Cardiac muscle cell (in vitro differentiated cells and primary cell): ENCODE measurements around the gene CORO6. TPM values are rescaled to one million over a fixed set of nuclear protein-coding genes. Genes with fewer than 3 reads are reported as not detected.

Source experiments
- DNase-seq, 2 donors: peaks; one replicate each; pipeline versions ENCODE4 v3.0.0 to v3.0.0-alpha.2; 2010 to 2017; ENCODE audit warnings: low read depth in 1 of 2, low spot score in 1 of 2
- H3K27ac ChIP-seq: fragments of 200-600 bp; sonication (generic); 2 replicates; pipeline ENCODE4 v1.5.1; 2016
- H3K27me3 ChIP-seq: fragments of 200-600 bp; sonication (generic); 2 replicates; pipeline ENCODE4 v1.6.0; 2016; ENCODE audit warnings: control low read depth
- H3K36me3 ChIP-seq: fragments of 200-600 bp; sonication (generic); 2 replicates; pipeline ENCODE4 v1.5.1; 2016; ENCODE audit warnings: control low read depth
- H3K4me1 ChIP-seq: fragments of 200-600 bp; sonication (generic); 2 replicates; pipeline ENCODE4 v1.8.1; 2017; ENCODE audit warnings: low read depth, mild to moderate bottlenecking, mixed run types
- H3K4me3 ChIP-seq: fragments of 200-600 bp; sonication (generic); 2 replicates; pipeline ENCODE4 v1.5.1; 2016; ENCODE audit warnings: mild to moderate bottlenecking
- H3K9me3 ChIP-seq: fragments of 200-600 bp; sonication (generic); 2 replicates; pipeline ENCODE4 v1.5.1; 2017; ENCODE audit warnings: low read depth, mild to moderate bottlenecking, control low read depth
- polyA plus RNA-seq: library from polyadenylated mRNA; unstranded; fragments of >200 nt; fragmentation: Nextera tagmentation; extraction: Ambion mirVana; gene quantifications from 2 replicates; pipeline ENCODE4 v1.2.1, GENCODE V29; 2016
- total RNA-seq: library from RNA; depleted of rRNA; stranded (reverse); fragments of >200 nt; gene quantifications from 2 replicates; pipeline ENCODE4 v1.2.3, GENCODE V29; 2016
- TF ChIP-seq, protein P1 (sequence below): IDR thresholded peaks from 2 replicates; pipeline ENCODE4 v1.5.1; 2012; ENCODE audit warnings: low read depth, mild to moderate bottlenecking, low read length

CORO6 gene
- total and polyA plus RNA-seq, 2 experiments from 2014 or later, result 163 to 243 TPM

- TF ChIP-seq, protein P1, sequence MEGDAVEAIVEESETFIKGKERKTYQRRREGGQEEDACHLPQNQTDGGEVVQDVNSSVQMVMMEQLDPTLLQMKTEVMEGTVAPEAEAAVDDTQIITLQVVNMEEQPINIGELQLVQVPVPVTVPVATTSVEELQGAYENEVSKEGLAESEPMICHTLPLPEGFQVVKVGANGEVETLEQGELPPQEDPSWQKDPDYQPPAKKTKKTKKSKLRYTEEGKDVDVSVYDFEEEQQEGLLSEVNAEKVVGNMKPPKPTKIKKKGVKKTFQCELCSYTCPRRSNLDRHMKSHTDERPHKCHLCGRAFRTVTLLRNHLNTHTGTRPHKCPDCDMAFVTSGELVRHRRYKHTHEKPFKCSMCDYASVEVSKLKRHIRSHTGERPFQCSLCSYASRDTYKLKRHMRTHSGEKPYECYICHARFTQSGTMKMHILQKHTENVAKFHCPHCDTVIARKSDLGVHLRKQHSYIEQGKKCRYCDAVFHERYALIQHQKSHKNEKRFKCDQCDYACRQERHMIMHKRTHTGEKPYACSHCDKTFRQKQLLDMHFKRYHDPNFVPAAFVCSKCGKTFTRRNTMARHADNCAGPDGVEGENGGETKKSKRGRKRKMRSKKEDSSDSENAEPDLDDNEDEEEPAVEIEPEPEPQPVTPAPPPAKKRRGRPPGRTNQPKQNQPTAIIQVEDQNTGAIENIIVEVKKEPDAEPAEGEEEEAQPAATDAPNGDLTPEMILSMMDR, result no peak
- no peaks in the 10 kb centered on the region for H3K9me3 ChIP-seq
- no peak overlapping the region for H3K27ac ChIP-seq
- no peak for DNase-seq
- no peaks in the 10 kb centered on the region for H3K36me3 ChIP-seq
- H3K4me1 ChIP-seq, result peaks cover 39% of the 10 kb centered on the region
- peaks cover 13% of the 10 kb centered on the region for H3K27me3 ChIP-seq
- no peak overlapping the region for H3K4me3 ChIP-seq
These were observed 6.2 kb downstream of the CORO6 start for GRCh38 chr17:29616300-29617048.

DNA sequence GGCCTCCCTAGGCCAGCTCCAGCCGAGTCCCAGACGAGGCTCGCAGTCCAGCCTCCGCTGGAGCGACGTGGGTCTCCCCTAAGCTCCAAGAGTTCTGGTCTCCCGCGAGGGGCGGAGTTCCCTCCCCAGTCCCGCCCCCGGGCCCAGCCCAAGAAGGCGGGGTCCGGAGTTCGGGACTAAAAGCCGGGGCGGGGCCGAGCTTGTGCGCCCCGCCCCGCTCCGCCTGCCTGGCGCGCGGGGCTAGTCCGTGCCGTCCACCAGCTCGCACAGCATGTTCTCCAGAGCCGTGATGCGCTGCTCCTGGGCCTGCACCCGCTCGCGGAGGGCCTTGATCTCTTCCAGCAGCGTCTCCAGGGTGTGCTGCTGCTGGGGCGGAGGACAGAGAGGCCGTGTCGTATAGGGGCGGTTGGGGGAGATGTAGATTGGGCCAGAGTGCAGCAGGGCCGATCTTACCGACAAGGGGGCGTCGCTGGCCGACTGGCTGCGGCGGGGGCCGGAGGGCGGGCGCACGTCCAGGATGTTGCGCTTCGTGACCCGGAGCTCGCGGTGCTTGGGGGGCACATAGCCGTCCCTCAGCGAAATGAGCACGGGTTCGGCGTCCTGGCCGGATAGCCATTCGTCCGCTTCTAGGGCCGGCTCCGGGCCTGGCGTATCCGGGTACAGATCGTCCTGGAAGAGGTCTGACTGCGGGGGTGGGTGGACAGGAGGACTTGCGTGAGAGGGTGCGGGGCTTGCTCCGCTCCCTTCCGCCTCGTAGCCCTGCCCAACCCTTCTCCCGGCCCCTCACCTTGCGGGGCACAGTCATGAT, 7.0 kb downstream of the CORO6 start:
- TF ChIP-seq, protein P1, result no peak
- Histone ChIP-seq H3K4me3 (no peak overlapping the region), H3K4me1 (peaks cover 34% of the 10 kb centered on the region), H3K36me3 (no peaks in the 10 kb centered on the region), H3K27me3 (peaks cover 13% of the 10 kb centered on the region), H3K9me3 (no peaks in the 10 kb centered on the region), H3K27ac (no peak overlapping the region)
- peak; percentile 89 to 92 for DNase-seq

- H3K27ac ChIP-seq, result no peak overlapping the region
- no peaks in the 10 kb centered on the region for H3K36me3 ChIP-seq
- no peaks in the 10 kb centered on the region for H3K9me3 ChIP-seq
- peaks cover 13% of the 10 kb centered on the region for H3K27me3 ChIP-seq
- peaks cover 27% of the 10 kb centered on the region for H3K4me1 ChIP-seq
- TF ChIP-seq, protein P1, result no peak
- no peak overlapping the region for H3K4me3 ChIP-seq
- DNase-seq, result no peak
These were observed 7.7 kb downstream of the CORO6 start for GRCh38 chr17:29615048-29615385.

DNA sequence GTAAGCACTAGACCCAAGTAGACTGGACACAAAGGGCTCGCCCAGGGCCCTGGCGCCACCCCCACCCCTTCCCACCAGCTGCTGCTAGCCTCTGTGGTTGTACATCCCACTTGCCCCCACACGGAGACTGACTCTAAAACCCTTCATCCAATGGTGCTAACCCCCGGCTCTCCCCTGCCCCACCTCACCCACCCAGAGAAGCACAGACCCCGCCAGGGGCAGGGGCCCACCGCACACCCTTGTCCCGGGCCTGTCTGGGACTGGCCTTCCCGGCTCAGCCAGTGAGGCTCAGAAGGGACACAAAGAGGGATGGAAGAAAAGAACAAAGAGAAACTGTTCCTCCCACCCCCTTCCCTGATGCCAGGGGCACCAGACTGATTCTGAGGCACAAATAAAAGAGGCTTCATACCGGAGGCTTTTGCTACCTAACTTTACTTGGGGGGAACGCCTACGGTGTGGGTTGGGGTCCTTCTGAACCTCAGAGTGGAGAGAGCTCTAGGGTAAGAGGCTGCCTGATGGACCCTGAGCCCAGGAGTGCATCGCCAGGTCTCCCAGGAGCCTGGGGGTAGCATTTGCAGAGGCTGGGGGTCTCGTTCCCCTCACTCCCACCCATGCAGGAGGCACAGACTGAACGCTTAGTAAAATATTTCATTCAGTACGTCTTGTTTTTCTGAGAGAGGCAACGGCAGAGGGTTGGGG, 8.2 kb downstream of the CORO6 start:
- peaks cover 22% of the 10 kb centered on the region for H3K4me1 ChIP-seq
- no peak for DNase-seq
- peaks cover 13% of the 10 kb centered on the region for H3K27me3 ChIP-seq
- no peak overlapping the region for H3K4me3 ChIP-seq
- H3K27ac ChIP-seq, result no peak overlapping the region
- no peaks in the 10 kb centered on the region for H3K9me3 ChIP-seq
- TF ChIP-seq, protein P1, result no peak
- H3K36me3 ChIP-seq, result no peaks in the 10 kb centered on the region

- H3K36me3 ChIP-seq, result no peaks in the 10 kb centered on the region
- no peak overlapping the region for H3K4me3 ChIP-seq
- H3K27me3 ChIP-seq, result peaks cover 13% of the 10 kb centered on the region
- TF ChIP-seq, protein P1, result no peak
- H3K4me1 ChIP-seq, result peaks cover 18% of the 10 kb centered on the region
- no peaks in the 10 kb centered on the region for H3K9me3 ChIP-seq
- DNase-seq, result no peak
- H3K27ac ChIP-seq, result no peak overlapping the region
These were observed 8.9 kb downstream of the CORO6 start for GRCh38 chr17:29613856-29614255.
